VCaP (cell line): Measurements from ENCODE around the gene LRRC2.

ENCODE experiments used
- H3K27ac ChIP-seq: fragments of 450-650 bp; 2 replicates; pipeline ENCODE4 v1.5.1; 2017
- TF ChIP-seq, protein P1 (sequence below): fragments of 450-650 bp; conservative IDR thresholded peaks from 2 replicates; pipeline ENCODE4 v1.5.1; 2017; ENCODE audit warnings: mild to moderate bottlenecking, moderate library complexity

LRRC2 gene

GRCh38 chr3:46484911-46485778 is 81.0 kb downstream of the LRRC2 start:
- H3K27ac ChIP-seq: no peak overlapping the region
- TF ChIP-seq, protein P1, sequence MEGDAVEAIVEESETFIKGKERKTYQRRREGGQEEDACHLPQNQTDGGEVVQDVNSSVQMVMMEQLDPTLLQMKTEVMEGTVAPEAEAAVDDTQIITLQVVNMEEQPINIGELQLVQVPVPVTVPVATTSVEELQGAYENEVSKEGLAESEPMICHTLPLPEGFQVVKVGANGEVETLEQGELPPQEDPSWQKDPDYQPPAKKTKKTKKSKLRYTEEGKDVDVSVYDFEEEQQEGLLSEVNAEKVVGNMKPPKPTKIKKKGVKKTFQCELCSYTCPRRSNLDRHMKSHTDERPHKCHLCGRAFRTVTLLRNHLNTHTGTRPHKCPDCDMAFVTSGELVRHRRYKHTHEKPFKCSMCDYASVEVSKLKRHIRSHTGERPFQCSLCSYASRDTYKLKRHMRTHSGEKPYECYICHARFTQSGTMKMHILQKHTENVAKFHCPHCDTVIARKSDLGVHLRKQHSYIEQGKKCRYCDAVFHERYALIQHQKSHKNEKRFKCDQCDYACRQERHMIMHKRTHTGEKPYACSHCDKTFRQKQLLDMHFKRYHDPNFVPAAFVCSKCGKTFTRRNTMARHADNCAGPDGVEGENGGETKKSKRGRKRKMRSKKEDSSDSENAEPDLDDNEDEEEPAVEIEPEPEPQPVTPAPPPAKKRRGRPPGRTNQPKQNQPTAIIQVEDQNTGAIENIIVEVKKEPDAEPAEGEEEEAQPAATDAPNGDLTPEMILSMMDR: no peak

GRCh38 chr3:46484388-46484787 is 81.7 kb downstream of the LRRC2 start:
- TF ChIP-seq, protein P1: no peak
- no peak overlapping the region for H3K27ac ChIP-seq

- H3K27ac ChIP-seq: no peak overlapping the region
- TF ChIP-seq, protein P1: no peak
Measured at GRCh38 chr3:46483825-46484224, 82.3 kb downstream of the LRRC2 start.

DNA sequence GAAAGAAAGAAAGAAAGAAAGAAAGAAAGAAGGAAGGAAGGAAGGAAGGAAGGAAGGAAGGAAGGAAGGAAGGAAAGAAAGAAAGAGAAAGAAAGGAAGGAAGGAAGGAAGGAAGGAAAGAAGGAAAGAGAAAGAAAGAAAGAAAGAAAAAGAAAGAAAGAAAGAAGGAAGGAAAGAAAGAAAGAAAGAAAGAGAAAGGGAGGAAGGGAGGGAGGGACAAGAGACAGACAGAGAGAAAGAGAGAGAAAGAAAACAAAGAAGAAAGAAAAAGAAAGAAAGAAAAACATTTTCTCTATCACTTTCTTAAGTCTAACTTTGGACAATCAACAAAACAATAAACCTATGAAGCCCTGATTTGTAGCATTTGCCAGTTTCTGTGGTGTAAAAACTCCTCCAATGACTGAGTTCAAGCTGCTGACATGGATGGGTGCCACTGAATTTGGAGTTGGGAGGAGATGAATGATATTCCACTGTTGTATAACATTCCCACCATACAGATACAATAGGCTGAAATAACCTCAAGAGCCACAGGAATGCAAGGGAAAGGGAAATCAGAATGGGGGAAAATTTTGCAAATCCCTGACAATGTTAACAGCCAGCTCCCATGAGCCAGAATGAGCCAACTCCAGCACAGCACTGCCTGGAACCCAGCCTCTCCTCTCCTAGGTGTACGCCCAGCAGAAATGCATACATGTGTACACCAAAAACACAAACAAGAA is 83.3 kb downstream of the LRRC2 start:
- H3K27ac ChIP-seq: no peak overlapping the region
- TF ChIP-seq, protein P1: no peak

GRCh38 chr3:46481636-46482035 is 84.5 kb downstream of the LRRC2 start:
- H3K27ac ChIP-seq: no peak overlapping the region
- TF ChIP-seq, protein P1: no peak

DNA sequence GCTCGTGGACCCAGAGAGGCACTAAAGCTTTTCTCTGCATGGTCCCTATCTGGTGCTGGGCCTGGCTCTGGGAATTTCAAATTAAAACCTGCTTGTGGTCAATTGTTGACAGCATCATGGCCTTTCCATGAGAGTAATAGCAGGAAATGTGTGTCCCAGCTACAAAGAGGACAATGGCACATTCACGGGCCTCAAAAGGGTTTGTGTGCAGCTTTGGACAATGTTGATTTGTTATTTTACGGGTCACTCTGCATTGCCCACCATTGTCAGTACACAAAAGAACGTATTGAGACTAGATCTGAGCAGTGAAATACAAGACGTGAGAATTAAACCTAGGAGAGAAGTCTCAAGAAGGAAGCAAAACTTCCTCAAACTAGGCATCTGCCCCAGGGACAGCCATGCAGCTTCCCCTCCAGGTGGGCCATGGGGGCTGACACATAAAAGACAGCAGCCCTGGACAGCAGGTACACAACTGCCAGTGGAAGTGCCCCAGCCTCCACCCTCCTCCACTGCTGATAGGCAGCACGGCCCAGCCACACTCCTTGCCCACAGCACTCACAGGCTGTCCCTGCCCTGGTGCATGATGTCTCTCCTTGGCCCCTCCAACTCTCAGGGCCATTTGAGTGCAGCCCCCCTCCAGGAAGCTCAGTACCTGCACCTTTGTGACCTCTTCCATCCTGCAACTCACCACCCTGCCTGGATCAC is 85.5 kb downstream of the LRRC2 start:
- no peak overlapping the region for H3K27ac ChIP-seq
- TF ChIP-seq, protein P1: no peak

DNA sequence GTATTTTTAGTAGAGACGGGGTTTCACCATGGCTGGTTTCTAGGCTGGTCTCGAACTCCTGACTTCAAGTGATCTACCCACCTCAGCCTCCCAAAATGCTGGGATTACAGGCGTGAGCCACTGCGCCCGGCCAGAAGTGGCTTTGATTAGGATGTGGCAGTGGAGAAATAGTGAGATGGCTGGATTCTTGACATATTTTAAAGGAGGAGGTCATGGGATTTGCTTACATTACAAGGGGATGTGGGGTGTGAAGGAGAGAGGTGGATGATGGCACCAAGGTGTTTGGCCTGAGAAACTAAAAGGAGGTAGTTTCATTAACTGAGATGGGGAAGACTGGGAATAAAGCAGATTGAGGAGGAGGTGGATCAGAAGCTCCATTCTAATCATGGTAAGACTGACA is 86.4 kb downstream of the LRRC2 start:
- TF ChIP-seq, protein P1: no peak
- H3K27ac ChIP-seq: no peak overlapping the region
